ENCODE measurements around the gene GAB3.

The GAB3 gene

DNA sequence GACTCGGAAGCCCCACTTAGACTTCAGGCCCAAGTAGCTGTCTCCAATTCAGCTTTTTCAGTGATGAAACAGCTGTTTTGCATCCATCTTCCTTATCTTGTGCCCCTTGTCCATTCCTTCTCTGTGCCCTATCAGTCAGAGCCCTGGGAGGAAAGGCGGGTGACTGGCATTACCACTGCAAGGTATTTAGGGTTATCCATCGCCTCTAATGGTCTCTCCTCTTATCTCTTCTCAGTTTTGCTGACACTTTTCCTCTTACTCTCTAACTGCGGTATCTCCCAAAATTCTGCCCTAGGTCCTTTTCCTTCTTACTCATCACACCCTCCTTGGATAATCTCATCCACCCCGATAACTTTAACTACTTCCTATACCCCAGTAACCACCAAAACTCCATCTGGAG lies 13.7 kb downstream of the GAB3 start:
- peak; percentile 27 to 46 for DNase-seq
- TF ChIP-seq GATA1 (IDR thresholded peaks at IDR 0.05; ENCODE audit: low read depth, low read length) (no peak), POLR2A (IDR thresholded peaks at IDR 0.05; ENCODE audit: low read length) (no peak)

DNA sequence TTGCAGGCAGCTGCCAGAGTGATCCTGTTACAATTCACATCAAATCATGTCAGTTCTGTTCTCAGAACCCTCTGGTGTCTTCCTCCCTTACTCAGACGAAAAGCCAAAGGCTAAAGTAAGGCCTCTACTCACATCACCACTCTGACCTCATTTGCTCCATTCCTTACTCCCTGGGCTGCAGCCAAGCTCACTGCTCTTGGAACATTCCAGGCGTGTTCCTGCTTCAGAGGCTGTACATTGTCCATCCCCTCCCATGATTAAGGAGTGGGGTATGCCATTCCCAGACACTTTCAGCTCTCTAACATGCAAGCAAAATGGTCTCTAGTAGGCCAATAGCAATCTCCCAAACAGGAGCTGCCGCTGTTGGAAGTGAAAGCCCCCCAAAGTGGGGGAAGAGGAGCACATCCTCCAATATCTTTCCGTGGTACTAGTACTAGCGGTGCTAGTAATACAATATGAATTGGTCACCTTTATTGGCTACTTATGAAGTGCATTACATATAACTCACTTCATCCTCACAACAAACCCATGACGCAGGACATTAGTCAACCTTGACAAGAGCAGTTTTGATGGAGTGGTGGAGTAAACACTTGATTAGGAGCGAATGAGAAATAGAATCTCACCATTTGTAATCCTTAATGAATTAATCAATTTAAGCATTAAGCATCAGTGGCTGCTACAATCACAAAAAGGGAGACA lies 15.0 kb downstream of the GAB3 start:
- no peak for TF ChIP-seq GATA1 (IDR thresholded peaks at IDR 0.05; ENCODE audit: low read depth, low read length)
- no peak for TF ChIP-seq POLR2A (IDR thresholded peaks at IDR 0.05; ENCODE audit: low read length)
- DNase-seq: no peak

DNA sequence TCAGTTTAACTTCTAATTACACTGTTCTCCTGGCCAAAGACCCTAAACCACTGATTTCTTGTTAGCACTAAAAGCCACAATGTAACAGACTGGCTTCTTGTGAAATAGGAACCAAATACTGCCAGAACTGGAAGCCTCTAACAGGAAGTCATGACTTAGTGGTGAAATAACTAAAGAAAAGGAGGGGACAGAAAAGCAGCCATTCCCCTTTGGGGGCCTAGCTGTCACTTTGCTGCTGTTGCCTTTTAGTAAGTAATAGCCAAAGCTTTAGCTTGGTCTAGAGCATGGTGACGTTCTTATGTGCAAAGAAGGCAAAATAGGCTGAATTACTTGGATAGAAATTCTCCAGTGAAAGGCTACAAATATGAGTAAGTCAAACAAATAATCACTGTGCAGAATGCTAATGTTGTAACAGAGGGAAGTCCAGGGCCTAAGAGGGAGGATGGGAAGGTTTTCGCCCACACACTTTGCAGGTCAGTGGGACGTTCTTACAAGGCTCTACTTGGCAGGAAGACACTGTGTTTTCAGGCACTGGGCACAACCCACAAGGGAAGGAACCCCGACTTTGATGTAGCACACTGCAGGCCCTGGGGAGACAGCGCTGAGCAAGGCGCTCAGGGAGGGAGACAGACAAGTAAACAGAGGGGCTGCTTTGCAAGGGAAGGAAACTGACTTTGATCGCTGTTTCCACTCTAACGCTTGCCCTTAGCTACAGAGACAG lies 16.7 kb downstream of the GAB3 start:
- DNase-seq: peak in 1 of 2 experiments; percentile 13
- no peak for TF ChIP-seq POLR2A (IDR thresholded peaks at IDR 0.05; ENCODE audit: low read length)

DNA sequence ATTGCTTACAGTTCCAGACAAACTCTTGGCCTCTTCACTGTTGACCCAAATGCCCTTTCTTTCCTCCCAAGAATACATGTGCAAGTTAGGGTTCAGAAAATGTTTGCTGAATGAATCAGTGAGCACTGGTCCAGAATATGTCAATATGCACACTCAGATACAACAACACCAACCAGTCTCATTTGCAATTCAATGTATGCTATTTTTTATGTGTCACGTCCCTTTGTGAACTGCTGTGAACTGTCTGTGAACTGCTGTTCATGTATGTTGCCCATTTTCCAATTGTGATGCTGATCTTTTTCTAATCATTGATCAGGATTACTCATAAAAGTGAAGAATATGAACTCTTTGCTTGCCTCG lies 17.8 kb downstream of the GAB3 start:
- TF ChIP-seq POLR2A (IDR thresholded peaks at IDR 0.05; ENCODE audit: low read length) (no peak), GATA1 (IDR thresholded peaks at IDR 0.05; ENCODE audit: low read depth, low read length) (no peak)
- DNase-seq: no peak

DNA sequence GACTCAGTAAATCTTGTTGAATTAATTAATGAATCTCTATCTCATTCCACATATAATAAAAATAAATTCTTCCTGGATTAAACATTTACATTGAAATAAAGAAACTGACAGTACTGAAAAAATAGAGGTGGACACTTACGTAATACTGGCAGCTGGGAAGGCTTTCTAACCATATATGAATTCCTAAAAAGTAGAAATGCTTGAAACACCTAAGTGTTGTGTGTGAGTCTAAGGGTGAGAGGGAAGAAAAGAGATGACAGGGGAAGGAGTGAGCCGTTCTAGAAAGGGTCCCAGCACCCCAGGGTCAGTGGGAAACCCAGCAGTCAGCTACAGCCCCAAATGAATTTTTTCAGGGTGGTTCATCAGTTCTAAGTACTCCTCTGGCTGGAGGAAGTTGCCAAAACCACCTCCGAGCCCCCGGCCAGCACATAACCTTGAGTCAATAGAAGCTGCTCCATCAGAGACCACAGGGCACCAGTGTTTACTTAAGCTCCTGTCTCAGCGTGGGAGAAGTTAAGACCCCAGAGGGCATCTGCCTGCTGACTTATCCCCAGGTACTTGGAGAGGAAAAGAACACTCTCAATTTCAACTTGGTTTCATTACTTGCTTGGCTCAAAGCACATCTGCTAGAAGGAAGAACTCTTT lies 18.3 kb downstream of the GAB3 start:
- DNase-seq: no peak
- TF ChIP-seq POLR2A (IDR thresholded peaks at IDR 0.05; ENCODE audit: low read length) (no peak), GATA1 (IDR thresholded peaks at IDR 0.05; ENCODE audit: low read depth, low read length) (no peak)

DNA sequence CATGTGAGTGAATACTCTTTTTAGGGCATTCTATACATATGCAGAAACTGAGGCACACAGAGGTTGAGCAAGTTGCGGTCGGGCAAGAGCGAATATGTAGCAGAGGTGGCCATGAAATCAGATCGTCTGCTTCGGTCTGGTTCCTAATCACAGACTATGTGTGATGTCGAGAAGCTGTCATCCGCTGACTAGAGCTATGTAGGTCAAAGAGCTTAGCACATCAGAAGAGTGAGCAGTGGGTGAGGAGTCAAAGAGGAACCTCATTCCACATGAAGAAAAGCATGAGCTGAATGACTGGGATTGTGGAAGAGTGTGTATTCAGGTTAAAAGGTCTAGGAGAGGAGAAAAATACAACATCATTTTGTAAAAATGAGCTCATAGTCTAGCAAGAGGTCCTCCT lies 19.0 kb downstream of the GAB3 start:
- TF ChIP-seq POLR2A (IDR thresholded peaks at IDR 0.05; ENCODE audit: low read length) (no peak), GATA1 (IDR thresholded peaks at IDR 0.05; ENCODE audit: low read depth, low read length) (no peak)
- no peak for DNase-seq

DNA sequence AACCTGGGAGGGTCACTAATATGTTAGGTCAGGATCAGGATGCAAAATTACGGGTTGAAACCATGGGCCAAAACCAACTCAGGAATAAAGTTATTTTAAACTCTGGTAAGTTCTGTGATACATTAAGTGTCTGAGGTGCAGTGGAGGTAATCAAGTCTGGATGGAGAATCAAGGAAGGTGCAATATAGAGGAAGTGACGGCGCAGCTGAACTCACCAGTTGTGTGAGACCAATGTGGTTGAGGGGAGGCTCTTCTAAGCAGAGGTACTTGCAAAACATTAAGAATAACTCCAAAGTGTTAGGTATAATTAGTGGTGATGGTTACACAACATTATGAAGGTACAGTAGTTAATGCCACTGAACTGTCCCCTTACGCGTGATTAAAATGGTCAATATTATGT lies 19.7 kb downstream of the GAB3 start:
- no peak for DNase-seq

DNA sequence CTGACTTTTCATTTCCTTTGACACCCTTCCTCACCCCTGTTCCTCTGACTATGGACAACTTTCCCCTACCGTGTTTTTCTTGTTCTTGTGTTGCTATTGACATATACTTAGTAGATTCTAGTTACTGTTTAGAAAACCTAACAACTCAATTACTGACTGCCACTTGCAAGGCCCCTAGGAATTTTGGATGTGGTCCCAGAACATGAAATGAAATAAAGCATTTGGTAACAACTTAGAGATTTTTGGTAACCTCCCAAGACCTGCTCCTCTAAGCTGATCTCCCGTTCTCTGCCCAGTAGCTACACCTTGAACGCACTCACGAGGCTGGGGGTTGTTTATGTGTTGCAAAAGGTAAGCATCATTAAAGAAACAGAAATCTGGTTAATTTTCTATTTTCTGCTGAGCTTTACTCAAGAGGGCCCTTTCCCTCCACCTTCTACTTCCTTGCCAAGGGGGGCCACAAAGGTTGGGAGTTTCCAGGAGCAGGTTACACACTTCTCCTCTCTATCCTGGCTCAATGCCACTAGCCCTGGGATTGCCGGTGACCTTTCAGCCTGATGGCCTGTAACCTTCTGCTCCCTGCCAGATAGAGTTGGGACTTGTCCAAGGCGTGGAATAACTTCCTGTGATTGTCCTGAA lies 20.5 kb downstream of the GAB3 start:
- TF ChIP-seq POLR2A (IDR thresholded peaks at IDR 0.05; ENCODE audit: low read length) (no peak), GATA1 (IDR thresholded peaks at IDR 0.05; ENCODE audit: low read depth, low read length) (no peak)
- no peak for DNase-seq

More for the DNA sequence above, 19.7 kb downstream of the GAB3 start:
- no peak for TF ChIP-seq GATA1 (IDR thresholded peaks at IDR 0.05; ENCODE audit: low read depth, low read length)
- TF ChIP-seq POLR2A (IDR thresholded peaks at IDR 0.05; ENCODE audit: low read length): no peak

DNA sequence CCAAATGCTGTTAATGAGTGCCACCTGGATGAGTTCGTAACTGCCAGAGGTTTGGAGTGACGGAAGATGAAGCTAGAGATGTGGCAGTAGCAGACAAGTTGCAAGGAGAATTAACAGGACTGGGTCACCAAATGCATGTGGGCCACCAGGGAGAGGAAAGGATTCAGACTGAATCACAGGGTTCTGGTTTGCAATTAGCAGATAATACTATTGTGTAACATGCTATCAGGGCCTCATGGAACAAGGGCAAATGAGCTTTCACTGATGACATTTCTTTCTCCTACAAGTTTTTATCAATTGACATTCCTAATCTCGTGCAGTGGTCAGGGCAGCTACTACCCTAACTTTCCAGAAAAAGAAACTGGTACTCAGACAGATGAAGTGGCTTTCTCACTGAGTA lies 21.4 kb downstream of the GAB3 start:
- no peak for DNase-seq
- TF ChIP-seq GATA1 (IDR thresholded peaks at IDR 0.05; ENCODE audit: low read depth, low read length) (no peak), POLR2A (IDR thresholded peaks at IDR 0.05; ENCODE audit: low read length) (no peak)

DNA sequence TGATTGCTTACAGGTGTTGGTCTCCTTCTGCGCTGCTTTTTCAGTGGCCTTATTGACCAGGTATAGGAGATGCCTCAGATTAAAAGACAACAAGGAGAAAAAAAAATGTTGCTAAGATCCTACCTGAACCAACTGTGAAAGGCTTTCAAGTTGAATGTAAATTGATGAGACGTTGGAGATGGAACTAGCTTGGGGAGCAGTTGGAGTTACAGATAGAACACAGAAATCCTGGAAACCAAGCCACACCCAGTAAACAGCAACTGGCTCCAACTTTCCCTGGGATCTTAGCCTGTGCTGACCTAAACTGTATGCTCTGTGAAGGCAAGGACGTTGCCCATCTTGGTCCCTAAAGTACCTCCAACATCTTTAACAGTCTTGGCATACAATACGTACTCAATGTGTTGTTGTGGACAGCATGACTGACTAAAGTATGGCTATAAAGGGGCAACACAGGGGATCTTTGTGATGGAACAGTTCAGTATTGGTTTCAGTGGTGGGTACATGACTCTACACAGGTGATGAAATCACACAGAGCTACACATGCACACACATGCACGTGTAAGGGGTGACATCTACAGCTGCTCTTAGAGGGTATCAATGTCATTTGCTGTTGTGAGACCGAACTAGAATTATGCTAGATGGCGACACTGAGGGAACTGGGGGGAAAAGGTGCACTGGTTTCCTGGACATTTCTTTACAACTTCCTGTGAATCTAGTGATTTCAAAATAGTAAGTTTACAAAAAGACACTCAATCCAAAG lies 22.3 kb downstream of the GAB3 start:
- TF ChIP-seq GATA1 (IDR thresholded peaks at IDR 0.05; ENCODE audit: low read depth, low read length) (no peak), POLR2A (IDR thresholded peaks at IDR 0.05; ENCODE audit: low read length) (no peak)
- DNase-seq: no peak

DNA sequence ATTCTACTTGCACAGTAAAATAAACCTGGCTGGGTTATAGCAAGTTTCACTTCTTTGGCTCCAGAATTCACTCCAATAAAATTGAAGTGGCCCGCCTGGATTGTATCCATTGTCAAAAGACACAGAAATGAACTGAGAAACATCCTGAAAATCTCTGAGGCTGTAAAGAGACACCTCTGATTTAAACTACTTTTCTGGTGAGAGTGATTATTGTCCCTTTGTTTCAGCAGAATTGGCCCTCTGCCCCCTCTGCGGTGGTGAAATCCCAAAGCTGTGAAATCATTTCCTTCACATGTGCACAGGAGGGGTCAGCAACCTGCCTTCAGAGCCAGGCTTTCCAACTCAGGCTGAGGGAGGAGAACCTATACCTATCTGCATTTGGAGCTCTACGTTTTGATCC lies 23.0 kb downstream of the GAB3 start:
- TF ChIP-seq GATA1 (IDR thresholded peaks at IDR 0.05; ENCODE audit: low read depth, low read length) (no peak), POLR2A (IDR thresholded peaks at IDR 0.05; ENCODE audit: low read length) (no peak)
- no peak for DNase-seq

DNA sequence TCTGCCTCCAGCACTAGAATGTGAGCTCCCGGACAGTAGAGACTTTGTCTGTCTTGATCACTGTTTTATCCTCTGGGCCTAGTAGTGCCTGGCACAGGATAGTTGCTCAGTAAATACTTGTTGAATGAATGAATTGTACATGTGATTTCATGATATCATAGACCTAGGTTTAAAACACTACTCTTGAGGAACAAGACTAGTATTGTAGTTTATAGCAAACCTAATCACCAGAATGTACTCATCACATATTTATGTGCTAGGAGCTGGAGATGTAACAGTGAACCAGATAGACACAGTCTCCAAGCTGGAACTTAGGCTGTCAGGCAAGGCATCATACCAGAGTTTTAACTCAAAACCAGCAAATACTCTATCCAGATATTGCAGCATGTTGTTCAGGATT lies 23.5 kb downstream of the GAB3 start:
- no peak for DNase-seq

DNA sequence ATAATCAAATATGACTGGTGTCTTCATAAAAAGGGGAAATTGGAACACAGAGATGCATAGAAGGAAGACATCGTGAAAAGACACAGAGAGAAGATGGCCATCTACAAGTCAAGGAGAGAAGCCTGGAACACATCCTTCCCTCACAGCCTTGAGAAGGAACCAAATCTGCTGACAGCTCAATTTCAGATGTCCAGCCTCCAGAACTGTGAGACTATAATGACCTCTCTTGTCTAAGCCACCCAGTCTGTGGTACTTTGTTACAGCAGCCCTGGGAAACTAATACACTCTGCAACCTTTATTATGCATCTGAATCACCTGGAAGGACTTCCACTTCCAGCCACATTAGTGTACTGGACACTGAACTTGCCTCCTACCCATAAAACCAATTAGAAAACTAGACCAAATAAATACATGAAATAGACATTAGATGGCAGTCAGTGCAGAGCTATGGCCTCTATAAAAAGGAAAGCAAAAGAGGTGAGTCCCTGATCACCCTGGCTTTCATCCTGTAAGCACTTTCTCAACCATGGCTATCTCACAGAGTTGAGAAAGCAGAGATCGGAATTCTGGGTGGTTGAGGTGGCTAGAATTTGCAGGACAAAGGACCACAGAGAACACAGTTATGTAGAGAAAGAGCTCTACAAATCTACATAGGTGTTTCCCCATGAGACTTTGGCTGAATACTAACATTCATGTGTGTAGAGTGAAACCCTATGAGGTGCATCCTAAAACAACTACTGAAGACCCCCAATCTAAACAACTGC lies 25.7 kb downstream of the GAB3 start:
- no peak for TF ChIP-seq POLR2A (IDR thresholded peaks at IDR 0.05; ENCODE audit: low read length)
- TF ChIP-seq GATA1 (IDR thresholded peaks at IDR 0.05; ENCODE audit: low read depth, low read length): no peak
- DNase-seq: no peak

More for the DNA sequence above, 23.5 kb downstream of the GAB3 start:
- TF ChIP-seq GATA1 (IDR thresholded peaks at IDR 0.05; ENCODE audit: low read depth, low read length): no peak
- TF ChIP-seq POLR2A (IDR thresholded peaks at IDR 0.05; ENCODE audit: low read length): no peak
